Fibroblast of skin of right quadriceps (primary cell): Measurements from ENCODE around the gene DLGAP5.

Source experiments
- DNase-seq: peaks from one replicate; pipeline ENCODE4 v3.0.0-alpha.2; 2013

Gene DLGAP5, protein sequence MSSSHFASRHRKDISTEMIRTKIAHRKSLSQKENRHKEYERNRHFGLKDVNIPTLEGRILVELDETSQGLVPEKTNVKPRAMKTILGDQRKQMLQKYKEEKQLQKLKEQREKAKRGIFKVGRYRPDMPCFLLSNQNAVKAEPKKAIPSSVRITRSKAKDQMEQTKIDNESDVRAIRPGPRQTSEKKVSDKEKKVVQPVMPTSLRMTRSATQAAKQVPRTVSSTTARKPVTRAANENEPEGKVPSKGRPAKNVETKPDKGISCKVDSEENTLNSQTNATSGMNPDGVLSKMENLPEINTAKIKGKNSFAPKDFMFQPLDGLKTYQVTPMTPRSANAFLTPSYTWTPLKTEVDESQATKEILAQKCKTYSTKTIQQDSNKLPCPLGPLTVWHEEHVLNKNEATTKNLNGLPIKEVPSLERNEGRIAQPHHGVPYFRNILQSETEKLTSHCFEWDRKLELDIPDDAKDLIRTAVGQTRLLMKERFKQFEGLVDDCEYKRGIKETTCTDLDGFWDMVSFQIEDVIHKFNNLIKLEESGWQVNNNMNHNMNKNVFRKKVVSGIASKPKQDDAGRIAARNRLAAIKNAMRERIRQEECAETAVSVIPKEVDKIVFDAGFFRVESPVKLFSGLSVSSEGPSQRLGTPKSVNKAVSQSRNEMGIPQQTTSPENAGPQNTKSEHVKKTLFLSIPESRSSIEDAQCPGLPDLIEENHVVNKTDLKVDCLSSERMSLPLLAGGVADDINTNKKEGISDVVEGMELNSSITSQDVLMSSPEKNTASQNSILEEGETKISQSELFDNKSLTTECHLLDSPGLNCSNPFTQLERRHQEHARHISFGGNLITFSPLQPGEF

GRCh38 chr14:55191203-55192053 lies at the start of gene DLGAP5:
TSS of gene DLGAP5 (minus strand) at chr14:55191585. CDS start at chr14:55189179, 2,406 bp downstream.
- peak; percentile 97 for DNase-seq

DNA sequence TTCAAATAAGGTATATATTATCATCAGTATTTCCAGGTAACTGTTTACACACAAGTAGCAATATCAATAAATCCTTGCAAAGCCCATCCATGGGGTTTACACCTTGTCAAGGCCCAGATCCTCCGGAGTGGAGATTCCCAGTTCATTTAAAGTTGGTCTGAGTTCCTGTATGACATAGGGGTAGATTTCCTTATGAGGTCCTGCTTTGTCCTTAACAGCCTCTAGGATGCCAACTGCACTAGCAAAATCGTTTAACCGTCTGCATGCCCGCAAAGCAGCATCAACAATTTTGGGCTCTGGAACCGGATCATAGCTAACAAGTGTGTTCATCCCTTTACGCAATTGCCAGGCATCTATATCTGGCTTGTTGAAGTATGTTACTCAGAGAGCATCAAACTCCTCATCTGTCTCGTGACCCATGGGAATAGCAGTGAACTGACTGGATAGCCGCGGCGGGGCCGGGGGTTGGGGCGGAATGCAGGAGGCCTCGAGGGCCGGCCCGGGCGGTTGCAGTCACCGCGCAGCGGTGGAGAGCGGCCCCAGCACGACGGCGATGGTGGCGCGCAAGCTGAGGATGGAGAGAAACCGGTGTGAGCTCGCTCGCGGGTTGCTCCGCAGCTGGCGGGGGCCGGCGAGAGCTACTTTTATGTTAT lies 49.3 kb upstream of the DLGAP5 start:
- DNase-seq: peak; percentile 74

DNA sequence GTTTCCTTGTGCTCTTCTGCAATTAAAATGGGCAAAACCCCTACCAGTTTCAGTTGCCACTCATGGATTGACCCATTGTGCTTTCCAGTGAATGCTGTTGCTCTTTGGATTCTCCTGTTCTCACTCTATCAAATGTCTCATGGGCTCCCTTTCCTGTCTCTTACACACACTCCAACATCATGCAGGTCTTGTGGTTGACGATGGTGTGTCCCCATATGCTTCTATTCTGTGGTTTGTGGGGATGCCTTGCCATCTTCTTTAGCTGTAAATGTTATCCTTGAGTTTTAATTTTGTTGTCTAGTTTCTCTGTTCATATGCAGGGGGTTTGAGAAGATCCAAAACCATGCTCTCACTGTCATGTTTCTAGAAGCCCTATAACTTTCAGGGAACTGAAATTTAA lies 47.9 kb upstream of the DLGAP5 start:
- DNase-seq: no peak

- DNase-seq: peak; percentile 4
These were observed 46.8 kb upstream of the DLGAP5 start for GRCh38 chr14:55238019-55238680.

GRCh38 chr14:55233591-55233990 lies 42.2 kb upstream of the DLGAP5 start:
- DNase-seq: no peak

DNA sequence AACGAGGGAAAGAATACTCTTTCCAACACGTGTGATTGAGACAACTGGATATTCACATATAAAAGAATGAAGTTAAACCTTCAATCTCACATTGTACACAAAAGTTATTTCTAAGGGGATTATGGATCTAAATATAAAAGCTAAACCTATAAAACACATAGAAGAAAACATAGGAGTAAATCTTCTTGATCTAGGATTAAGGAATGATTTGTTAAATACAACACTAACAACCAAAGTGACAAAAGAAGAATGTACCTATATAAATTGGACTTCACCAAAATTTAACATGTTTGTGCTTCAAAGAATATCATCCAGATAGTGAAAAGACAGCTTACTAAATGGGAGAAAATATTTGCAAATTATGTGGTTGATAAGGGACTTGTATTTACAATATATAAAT lies 36.9 kb upstream of the DLGAP5 start:
- DNase-seq: no peak

GRCh38 chr14:55223364-55223763 lies 32.0 kb upstream of the DLGAP5 start:
- DNase-seq: no peak

DNA sequence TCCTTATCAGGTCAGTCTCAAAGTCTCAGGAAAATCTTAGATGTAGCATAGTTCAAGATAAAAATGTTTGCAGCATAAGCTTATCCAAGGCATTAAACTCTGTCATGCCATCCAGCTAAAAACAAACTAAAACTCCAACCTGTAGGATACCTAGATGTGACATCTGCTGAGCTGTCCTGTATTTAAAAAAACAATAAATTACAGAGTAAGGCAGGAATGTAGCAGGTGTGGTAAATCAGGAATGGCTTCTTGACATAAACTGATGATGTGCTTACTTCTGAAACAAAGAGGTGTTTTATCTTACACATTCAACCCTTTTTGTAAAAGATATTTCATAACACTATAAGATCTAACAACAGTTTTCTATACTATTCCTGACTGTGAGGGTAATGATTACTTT lies 30.6 kb upstream of the DLGAP5 start:
- no peak for DNase-seq

DNA sequence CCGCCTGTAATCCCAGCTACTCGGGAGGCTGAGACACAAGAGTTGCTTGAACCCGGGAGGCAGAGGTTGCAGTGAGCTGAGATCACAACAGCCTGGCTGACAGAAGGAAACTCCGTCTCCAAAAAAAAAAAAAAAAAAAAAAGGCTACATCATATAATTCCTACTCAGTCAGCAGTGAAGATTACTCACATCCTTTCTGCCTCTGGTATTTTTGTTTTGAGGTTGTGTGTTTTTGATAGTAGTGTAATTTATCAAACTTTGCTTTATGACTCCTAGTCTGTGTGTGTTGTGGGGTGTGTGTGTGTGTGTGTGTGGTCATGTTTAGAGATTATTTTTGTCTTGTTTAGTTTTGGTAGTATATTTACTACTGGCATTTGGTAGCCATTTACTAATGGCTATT lies 29.8 kb upstream of the DLGAP5 start:
- DNase-seq: peak; percentile 70

GRCh38 chr14:55220230-55220629 lies 28.8 kb upstream of the DLGAP5 start:
- no peak for DNase-seq

- no peak for DNase-seq
These were observed 21.2 kb upstream of the DLGAP5 start for GRCh38 chr14:55212634-55213033.

- DNase-seq: no peak
These were observed 16.4 kb upstream of the DLGAP5 start for GRCh38 chr14:55207832-55208231.

DNA sequence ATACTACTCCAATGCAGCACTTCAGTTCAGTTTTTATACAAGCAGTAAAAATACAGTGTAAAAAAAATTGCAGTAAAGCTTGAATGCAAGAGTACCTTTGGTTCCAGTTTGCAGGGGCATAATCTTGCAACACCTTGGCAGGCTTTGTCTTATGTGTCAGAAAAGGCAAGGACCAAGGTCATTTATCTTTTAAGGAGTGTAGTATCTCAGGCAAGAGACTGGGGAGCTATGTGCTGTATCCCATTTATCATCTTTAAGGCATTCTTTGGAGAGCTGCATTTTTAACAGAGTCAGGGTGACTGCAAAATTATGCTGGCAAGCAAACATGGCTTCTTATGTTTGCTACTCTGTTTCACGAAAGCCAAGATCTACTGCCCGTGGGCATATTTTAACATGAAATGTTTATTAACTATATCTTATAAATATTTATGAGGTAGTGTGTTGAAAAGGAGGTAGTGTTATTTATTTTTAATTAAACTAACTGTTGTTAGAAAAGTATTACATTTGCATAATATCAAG lies 14.8 kb upstream of the DLGAP5 start:
- DNase-seq: no peak

DNA sequence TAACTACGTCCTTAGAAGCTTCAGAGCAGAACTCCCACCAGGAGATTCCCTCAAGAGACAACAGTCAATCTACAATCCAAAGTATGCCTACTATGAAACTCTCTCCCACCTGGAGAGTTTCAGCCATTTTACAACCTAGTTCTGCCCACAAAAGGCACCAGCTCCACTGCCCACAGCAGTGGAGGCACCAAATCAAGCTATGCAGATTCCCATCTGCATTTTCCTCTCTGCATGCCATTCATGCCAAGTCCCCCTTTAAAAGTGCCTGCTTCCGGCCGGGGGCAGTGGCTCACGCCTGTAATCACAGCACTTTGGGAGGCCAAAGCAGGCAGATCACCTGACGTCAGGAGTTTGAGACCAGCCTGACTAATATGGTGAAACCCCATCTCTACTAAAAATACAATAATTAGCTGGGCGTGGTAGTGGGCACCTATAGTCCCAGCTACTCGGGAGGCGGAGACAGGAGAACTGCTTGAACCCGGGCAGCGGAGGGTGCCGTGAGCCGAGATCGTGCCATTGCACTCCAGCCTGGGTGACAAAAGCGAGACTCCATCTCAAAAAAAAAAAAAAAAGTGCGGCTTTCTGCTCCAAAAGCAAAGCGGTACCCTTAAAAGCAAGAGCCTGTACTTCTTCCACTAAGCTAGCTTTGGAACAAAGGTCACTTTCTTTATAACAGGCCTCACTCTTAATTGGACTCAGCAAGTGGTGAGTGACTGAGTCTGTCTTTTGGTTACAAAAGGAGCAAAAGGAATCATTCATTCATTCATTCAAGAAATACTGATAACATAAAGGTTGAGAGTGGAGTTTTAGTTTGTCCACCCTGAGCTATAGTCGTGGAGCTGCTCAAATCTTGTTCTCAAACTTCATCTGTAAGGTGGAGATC lies 10.1 kb upstream of the DLGAP5 start:
- no peak for DNase-seq

DNA sequence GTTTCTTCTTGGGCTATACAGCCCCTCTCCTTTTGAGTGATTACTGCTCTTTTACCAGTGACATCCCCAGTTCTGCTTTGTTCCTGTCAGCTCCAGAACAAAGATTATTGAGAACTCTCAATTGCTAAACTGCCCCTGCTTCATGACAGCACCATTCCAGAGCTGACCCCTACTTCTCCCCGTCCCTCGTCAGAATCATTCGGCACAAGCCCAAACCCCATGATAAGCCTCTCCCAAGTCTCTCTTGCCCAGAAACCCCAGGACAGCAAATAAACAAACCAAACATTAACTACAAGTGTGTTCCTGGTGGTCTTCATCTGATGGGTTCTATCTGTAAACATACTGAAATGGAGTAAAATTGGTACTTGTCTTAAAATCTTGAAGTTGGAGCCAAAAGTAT lies 9.3 kb upstream of the DLGAP5 start:
- no peak for DNase-seq

DNA sequence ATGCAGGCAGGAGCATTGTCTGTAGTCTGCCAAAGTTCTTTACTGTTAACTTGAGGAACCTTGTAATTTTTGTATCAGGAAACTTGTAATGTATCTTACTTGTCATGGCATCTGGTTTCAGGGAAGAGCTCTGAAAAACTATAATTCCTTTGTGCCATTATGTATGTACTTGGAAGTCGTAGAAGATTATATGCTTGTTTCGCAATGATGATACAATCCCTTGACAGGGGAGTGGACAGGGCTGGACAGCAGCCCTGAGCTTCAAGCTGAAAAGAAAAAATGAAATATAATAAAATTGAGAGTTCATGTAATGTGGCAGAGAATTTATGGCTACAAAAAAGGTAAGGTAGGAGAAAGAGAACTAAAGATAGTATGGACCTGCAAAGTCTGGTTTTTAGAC lies 7.4 kb upstream of the DLGAP5 start:
- no peak for DNase-seq

- no peak for DNase-seq
These were observed 3.4 kb upstream of the DLGAP5 start for GRCh38 chr14:55194656-55195355.

DNA sequence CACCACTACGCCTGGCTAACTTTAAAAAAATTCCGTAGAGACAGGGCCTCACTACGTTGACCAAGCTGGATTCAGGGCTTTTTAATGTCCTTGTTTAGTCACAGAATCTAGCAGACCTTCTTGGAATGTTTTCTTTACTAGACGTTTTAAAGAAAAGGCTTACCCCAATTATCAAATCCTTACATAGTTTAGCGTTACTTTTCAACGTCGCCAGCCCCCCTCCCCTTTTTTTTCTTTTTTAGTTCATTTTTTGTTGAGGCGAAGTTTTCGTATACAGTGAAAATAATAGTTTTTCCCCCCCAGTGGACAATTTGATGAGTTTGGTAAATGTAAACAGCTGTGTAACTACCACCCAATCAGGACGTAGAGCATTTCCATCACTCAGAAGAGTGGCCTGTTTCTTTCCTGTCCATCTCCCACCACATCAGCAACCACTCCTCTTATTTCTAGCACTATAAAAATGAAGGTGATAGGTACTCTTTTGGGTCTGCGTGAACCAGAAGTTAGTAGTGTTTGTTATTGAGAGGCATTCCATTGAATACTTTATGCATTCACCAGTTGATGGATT lies 753 bp upstream of the DLGAP5 start:
- DNase-seq: no peak

GRCh38 chr14:55190906-55191202 lies 531 bp downstream of the DLGAP5 start:
- no peak for DNase-seq
